ENCODE measurements around the gene ACBD7. TPM values are rescaled to one million over a fixed set of nuclear protein-coding genes. Genes with fewer than 3 reads are reported as not detected.

ACBD7 gene
- total and polyA plus RNA-seq, 9 donors, result 0.08 to 1.7 (median 0.40) TPM; not detected in 1

- H3K4me1 ChIP-seq (ENCODE audit: insufficient read depth), result no peaks in the 10 kb centered on the region
- no peak overlapping the region for H3K4me3 ChIP-seq
- intact Hi-C loops (cut with DNase I), result no loop called here
- 22 to 29% (median 26%) methylated on average over 5 of the region's 5 CpGs for WGBS, 3 donors
- no peaks in the 10 kb centered on the region for H3K27me3 ChIP-seq
- no peaks in the 10 kb centered on the region for H3K9me3 ChIP-seq
- DNase-seq, result no peak
- H3K36me3 ChIP-seq, result no peaks in the 10 kb centered on the region
- no peak for TF ChIP-seq POLR2A (IDR thresholded peaks at IDR 0.05)
- no peak for TF ChIP-seq EP300 (IDR thresholded peaks at IDR 0.05)
- TF ChIP-seq CTCF (IDR thresholded peaks at IDR 0.05), result no peak
- H3K27ac ChIP-seq, result no peak overlapping the region
Observed at GRCh38 chr10:15046626-15047025, 42.0 kb downstream of the ACBD7 start.

- Histone ChIP-seq H3K9me3 (no peaks in the 10 kb centered on the region), H3K27ac (no peak overlapping the region), H3K4me3 (no peak overlapping the region), H3K27me3 (no peaks in the 10 kb centered on the region), H3K36me3 (no peaks in the 10 kb centered on the region), H3K4me1 (ENCODE audit: insufficient read depth) (no peaks in the 10 kb centered on the region)
- 72 to 86% (median 86%) methylated on average over 1 of the region's 1 CpG for WGBS, 3 donors
- DNase-seq, result no peak
- TF ChIP-seq EP300 (IDR thresholded peaks at IDR 0.05) (no peak), CTCF (IDR thresholded peaks at IDR 0.05) (no peak), POLR2A (IDR thresholded peaks at IDR 0.05) (no peak)
- intact Hi-C loops (cut with DNase I), result no loop called here
Observed at GRCh38 chr10:15045380-15045779, 43.2 kb downstream of the ACBD7 start.

GRCh38 chr10:15043674-15044073 lies 44.9 kb downstream of the ACBD7 start, which contains the start of gene OLAH:
TSS of gene OLAH (plus strand) at chr10:15043943. CDS start at chr10:15047289, 3,346 bp downstream.
- Histone ChIP-seq H3K27me3 (no peaks in the 10 kb centered on the region), H3K9me3 (no peaks in the 10 kb centered on the region), H3K36me3 (no peaks in the 10 kb centered on the region), H3K27ac (no peak within 1 kb of the TSS), H3K4me1 (ENCODE audit: insufficient read depth) (no peaks in the 10 kb centered on the region), H3K4me3 (no peak within 1 kb of the TSS)
- WGBS, 3 donors, result 57 to 100% (median 88%) methylated on average over 1 of the region's 1 CpG
- no peak for DNase-seq
- no peak for TF ChIP-seq EP300 (IDR thresholded peaks at IDR 0.05)
- TF ChIP-seq CTCF (IDR thresholded peaks at IDR 0.05), result no peak
- TF ChIP-seq POLR2A (IDR thresholded peaks at IDR 0.05), result no peak
- intact Hi-C loops (cut with DNase I), result no loop called here

- Histone ChIP-seq H3K9me3 (no peaks in the 10 kb centered on the region), H3K4me3 (no peak overlapping the region), H3K36me3 (no peaks in the 10 kb centered on the region), H3K27ac (no peak overlapping the region), H3K27me3 (no peaks in the 10 kb centered on the region), H3K4me1 (ENCODE audit: insufficient read depth) (no peaks in the 10 kb centered on the region)
- no peak for DNase-seq
- WGBS, 3 donors, result 80 to 85% (median 84%) methylated on average over 10 of the region's 10 CpGs
- intact Hi-C loops (cut with DNase I), result no loop called here
- TF ChIP-seq POLR2A (IDR thresholded peaks at IDR 0.05), result no peak
- no peak for TF ChIP-seq EP300 (IDR thresholded peaks at IDR 0.05)
- TF ChIP-seq CTCF (IDR thresholded peaks at IDR 0.05), result no peak
Observed at GRCh38 chr10:15038416-15038815, 50.2 kb downstream of the ACBD7 start.
